K562 (cell line): ENCODE measurements around the gene PRPF6. TPM values are rescaled to one million over a fixed set of nuclear protein-coding genes. Genes with fewer than 3 reads are reported as not detected.
A peak's percentile ranks its signal among the peaks of the same experiment; 100 is the strongest.

Source experiments
- CC2D1A ChIP-seq: fragments of 450-650 bp; IDR thresholded peaks from 2 replicates; pipeline ENCODE4 v1.6.1; 2017; ENCODE audit warnings: mild to moderate bottlenecking
- GATA2 ChIP-seq: sonication (generic); formaldehyde crosslinking; IDR thresholded peaks from 2 replicates; pipeline ENCODE4 v1.4.0; 2020; ENCODE audit warnings: mild to moderate bottlenecking, missing genetic modification reagents
- L3MBTL2 ChIP-seq: fragments of 450-650 bp; IDR thresholded peaks from 2 replicates; pipeline ENCODE4 v1.6.1; 2016; ENCODE audit warnings: mild to moderate bottlenecking, moderate library complexity
- MEF2D ChIP-seq: conservative IDR thresholded peaks from 2 replicates; pipeline ENCODE4 v1.6.1; 2016; ENCODE audit warnings: low read depth, missing genetic modification characterization, missing compliant biosample characterization
- MTA3 ChIP-seq: fragments of 450-650 bp; formaldehyde crosslinking; IDR thresholded peaks from 2 replicates; pipeline ENCODE4 v1.6.1; 2017; ENCODE audit warnings: mild to moderate bottlenecking, borderline replicate concordance
- PHF21A ChIP-seq: fragments of 450-650 bp; IDR thresholded peaks from 2 replicates; pipeline ENCODE4 v1.6.1; 2017; ENCODE audit warnings: low read depth, borderline replicate concordance
- POLR3A ChIP-seq: IDR thresholded peaks from 2 replicates; pipeline ENCODE4 v1.6.1; 2011; ENCODE audit warnings: borderline replicate concordance, mild to moderate bottlenecking, moderate library complexity; ENCODE audit not compliant: insufficient read length, insufficient read depth; ENCODE audit errors: extremely low read depth
- SMARCE1 ChIP-seq: fragments of 450-650 bp; IDR thresholded peaks from 2 replicates; pipeline ENCODE4 v1.7.1; 2016; ENCODE audit warnings: mild to moderate bottlenecking
- SREBF2 ChIP-seq: sonication (generic); formaldehyde crosslinking; IDR thresholded peaks from 2 replicates; pipeline ENCODE4 v1.4.0; 2020; ENCODE audit warnings: mild to moderate bottlenecking, missing genetic modification reagents
- STAT5A ChIP-seq: IDR thresholded peaks from 2 replicates; pipeline ENCODE4 v1.6.1; 2012; ENCODE audit warnings: low read length, inconsistent platforms, borderline replicate concordance
- TARDBP ChIP-seq: fragments of 450-650 bp; IDR thresholded peaks from 2 replicates; pipeline ENCODE4 v1.6.1; 2016
- ZBTB7A ChIP-seq: IDR thresholded peaks from 2 replicates; pipeline ENCODE4 v1.6.1; 2011; ENCODE audit warnings: low read depth, mild to moderate bottlenecking, low read length, moderate library complexity, borderline replicate concordance; ENCODE audit not compliant: control insufficient read depth
- ZNF23 ChIP-seq: fragments of 250-450 bp; sonication (Bioruptor Pico); IDR thresholded peaks from 2 replicates; pipeline ENCODE4 v1.4.0; 2020; ENCODE audit warnings: mild to moderate bottlenecking
- polyA plus RNA-seq, 8 experiments: library from polyadenylated mRNA; depleted of rRNA in 4 of 8; stranded (reverse) in 5 of 8; unstranded in 3 of 8; fragments of >200 nt; fragmentation: Nextera tagmentation in 2 of 8; fragmentation: Illumina TruSeq in 1 of 8; extraction: Ambion mirVana in 2 of 8; extraction: Trizol in 1 of 8; gene quantifications; 2 replicates each; pipeline versions ENCODE4 v1.2.1 to v1.2.3, GENCODE V29; 2011 to 2014; ENCODE audit warnings: inconsistent platforms in 1 of 8, missing spikeins in 1 of 8
- total RNA-seq, 7 experiments: library from RNA; depleted of rRNA in 6 of 7; stranded (reverse); fragments of >200 nt in 6 of 7; fragmentation: Illumina TruSeq in 2 of 7; extraction: Trizol in 2 of 7; gene quantifications; 2 replicates each; pipeline versions ENCODE4 v1.2.1 to v1.2.3, GENCODE V29; 2011 to 2021; ENCODE audit warnings: low replicate concordance in 1 of 7
- TF ChIP-seq, protein P1 (sequence below): fragments of 450-650 bp; IDR thresholded peaks from 2 replicates; pipeline ENCODE4 v1.6.1; 2016; ENCODE audit warnings: mild to moderate bottlenecking, moderate library complexity
- TF ChIP-seq, protein P2 (sequence below): sonication (generic); formaldehyde crosslinking; IDR thresholded peaks from 2 replicates; pipeline ENCODE4 v1.8.0; 2022; ENCODE audit warnings: mild to moderate bottlenecking, low read depth, missing genetic modification reagents
- TF ChIP-seq, protein P3 (sequence below): sonication (generic); formaldehyde crosslinking; IDR thresholded peaks from 2 replicates; pipeline ENCODE4 v1.8.0; 2022; ENCODE audit warnings: mild to moderate bottlenecking, missing genetic modification reagents

Gene PRPF6
- total and polyA plus RNA-seq, 9 of the 15 experiments (the other 6 are each of a cell fraction or from before 2014, with no cell fraction given): 4.2 to 83.2 (median 59.9) TPM

DNA sequence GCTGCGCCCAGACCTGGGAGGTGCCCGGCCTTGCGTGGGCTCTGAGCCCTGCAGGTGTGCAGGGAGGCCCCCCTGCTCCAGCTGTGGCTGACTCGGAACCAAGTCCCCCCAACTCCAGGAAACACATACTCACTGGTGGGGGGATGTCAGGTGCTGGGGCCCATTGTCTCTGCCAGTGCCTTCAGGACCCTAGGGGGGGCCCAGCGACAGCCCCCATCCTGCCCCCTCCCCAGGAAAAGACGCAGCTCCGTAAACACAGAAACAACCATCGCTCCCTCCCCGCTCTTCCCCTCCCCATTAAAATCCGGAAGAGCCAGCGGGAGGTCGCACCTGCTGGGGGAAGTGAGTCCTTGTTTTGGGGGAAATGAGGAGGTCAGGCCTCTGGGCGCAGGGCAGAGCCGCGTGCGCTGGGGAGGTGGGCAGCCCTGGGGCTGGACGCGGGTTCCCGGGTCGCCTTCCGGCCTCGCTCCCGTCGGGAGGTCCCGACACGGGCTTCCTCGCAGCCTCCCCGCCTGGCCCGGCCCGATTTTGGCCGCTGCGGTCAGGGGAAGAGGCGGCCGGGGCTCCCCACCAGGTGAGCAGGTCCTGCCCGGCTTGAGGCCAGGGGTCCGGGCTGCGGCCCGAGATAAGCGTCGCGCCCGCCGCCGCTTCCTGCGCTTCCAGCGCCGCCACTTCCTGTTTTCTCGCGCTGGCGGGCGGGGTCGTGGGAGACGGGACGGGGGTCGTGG, 61.3 kb downstream of the PRPF6 start (continued):
- TF ChIP-seq, protein P1, sequence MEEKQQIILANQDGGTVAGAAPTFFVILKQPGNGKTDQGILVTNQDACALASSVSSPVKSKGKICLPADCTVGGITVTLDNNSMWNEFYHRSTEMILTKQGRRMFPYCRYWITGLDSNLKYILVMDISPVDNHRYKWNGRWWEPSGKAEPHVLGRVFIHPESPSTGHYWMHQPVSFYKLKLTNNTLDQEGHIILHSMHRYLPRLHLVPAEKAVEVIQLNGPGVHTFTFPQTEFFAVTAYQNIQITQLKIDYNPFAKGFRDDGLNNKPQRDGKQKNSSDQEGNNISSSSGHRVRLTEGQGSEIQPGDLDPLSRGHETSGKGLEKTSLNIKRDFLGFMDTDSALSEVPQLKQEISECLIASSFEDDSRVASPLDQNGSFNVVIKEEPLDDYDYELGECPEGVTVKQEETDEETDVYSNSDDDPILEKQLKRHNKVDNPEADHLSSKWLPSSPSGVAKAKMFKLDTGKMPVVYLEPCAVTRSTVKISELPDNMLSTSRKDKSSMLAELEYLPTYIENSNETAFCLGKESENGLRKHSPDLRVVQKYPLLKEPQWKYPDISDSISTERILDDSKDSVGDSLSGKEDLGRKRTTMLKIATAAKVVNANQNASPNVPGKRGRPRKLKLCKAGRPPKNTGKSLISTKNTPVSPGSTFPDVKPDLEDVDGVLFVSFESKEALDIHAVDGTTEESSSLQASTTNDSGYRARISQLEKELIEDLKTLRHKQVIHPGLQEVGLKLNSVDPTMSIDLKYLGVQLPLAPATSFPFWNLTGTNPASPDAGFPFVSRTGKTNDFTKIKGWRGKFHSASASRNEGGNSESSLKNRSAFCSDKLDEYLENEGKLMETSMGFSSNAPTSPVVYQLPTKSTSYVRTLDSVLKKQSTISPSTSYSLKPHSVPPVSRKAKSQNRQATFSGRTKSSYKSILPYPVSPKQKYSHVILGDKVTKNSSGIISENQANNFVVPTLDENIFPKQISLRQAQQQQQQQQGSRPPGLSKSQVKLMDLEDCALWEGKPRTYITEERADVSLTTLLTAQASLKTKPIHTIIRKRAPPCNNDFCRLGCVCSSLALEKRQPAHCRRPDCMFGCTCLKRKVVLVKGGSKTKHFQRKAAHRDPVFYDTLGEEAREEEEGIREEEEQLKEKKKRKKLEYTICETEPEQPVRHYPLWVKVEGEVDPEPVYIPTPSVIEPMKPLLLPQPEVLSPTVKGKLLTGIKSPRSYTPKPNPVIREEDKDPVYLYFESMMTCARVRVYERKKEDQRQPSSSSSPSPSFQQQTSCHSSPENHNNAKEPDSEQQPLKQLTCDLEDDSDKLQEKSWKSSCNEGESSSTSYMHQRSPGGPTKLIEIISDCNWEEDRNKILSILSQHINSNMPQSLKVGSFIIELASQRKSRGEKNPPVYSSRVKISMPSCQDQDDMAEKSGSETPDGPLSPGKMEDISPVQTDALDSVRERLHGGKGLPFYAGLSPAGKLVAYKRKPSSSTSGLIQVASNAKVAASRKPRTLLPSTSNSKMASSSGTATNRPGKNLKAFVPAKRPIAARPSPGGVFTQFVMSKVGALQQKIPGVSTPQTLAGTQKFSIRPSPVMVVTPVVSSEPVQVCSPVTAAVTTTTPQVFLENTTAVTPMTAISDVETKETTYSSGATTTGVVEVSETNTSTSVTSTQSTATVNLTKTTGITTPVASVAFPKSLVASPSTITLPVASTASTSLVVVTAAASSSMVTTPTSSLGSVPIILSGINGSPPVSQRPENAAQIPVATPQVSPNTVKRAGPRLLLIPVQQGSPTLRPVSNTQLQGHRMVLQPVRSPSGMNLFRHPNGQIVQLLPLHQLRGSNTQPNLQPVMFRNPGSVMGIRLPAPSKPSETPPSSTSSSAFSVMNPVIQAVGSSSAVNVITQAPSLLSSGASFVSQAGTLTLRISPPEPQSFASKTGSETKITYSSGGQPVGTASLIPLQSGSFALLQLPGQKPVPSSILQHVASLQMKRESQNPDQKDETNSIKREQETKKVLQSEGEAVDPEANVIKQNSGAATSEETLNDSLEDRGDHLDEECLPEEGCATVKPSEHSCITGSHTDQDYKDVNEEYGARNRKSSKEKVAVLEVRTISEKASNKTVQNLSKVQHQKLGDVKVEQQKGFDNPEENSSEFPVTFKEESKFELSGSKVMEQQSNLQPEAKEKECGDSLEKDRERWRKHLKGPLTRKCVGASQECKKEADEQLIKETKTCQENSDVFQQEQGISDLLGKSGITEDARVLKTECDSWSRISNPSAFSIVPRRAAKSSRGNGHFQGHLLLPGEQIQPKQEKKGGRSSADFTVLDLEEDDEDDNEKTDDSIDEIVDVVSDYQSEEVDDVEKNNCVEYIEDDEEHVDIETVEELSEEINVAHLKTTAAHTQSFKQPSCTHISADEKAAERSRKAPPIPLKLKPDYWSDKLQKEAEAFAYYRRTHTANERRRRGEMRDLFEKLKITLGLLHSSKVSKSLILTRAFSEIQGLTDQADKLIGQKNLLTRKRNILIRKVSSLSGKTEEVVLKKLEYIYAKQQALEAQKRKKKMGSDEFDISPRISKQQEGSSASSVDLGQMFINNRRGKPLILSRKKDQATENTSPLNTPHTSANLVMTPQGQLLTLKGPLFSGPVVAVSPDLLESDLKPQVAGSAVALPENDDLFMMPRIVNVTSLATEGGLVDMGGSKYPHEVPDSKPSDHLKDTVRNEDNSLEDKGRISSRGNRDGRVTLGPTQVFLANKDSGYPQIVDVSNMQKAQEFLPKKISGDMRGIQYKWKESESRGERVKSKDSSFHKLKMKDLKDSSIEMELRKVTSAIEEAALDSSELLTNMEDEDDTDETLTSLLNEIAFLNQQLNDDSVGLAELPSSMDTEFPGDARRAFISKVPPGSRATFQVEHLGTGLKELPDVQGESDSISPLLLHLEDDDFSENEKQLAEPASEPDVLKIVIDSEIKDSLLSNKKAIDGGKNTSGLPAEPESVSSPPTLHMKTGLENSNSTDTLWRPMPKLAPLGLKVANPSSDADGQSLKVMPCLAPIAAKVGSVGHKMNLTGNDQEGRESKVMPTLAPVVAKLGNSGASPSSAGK: peak; percentile 62
- 0 out of 2 replicates have a peak, but pooled peaks have one; percentile 49 for TF ChIP-seq SMARCE1
- no peak for TF ChIP-seq SREBF2
- peak; percentile 96 for TF ChIP-seq PHF21A
- no peak for TF ChIP-seq ZNF23 (CRISPR knock-in tag)
- peak; percentile 57; the same call in 1 of the 2 replicates for TF ChIP-seq MTA3
- no peak for TF ChIP-seq POLR3A
- TF ChIP-seq TARDBP: peak; percentile 88
- no peak for TF ChIP-seq CC2D1A
- TF ChIP-seq, protein P2, sequence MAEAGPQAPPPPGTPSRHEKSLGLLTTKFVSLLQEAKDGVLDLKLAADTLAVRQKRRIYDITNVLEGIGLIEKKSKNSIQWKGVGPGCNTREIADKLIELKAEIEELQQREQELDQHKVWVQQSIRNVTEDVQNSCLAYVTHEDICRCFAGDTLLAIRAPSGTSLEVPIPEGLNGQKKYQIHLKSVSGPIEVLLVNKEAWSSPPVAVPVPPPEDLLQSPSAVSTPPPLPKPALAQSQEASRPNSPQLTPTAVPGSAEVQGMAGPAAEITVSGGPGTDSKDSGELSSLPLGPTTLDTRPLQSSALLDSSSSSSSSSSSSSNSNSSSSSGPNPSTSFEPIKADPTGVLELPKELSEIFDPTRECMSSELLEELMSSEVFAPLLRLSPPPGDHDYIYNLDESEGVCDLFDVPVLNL (CRISPR knock-in tag): no peak
- TF ChIP-seq, protein P3, sequence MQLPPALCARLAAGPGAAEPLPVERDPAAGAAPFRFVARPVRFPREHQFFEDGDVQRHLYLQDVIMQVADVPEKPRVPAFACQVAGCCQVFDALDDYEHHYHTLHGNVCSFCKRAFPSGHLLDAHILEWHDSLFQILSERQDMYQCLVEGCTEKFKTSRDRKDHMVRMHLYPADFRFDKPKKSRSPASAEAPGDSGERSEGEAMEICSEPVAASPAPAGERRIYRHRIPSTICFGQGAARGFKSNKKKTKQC (CRISPR knock-in tag): no peak
- peak; percentile 97 for TF ChIP-seq ZBTB7A
- TF ChIP-seq MEF2D: no peak
- peak; percentile 61 for TF ChIP-seq GATA2 (CRISPR knock-in tag)
- TF ChIP-seq STAT5A: peak; percentile 24; the same call in 1 of the 2 replicates
- TF ChIP-seq L3MBTL2: peak; percentile 91
